Measurements from ENCODE around the gene FGD1.

Gene FGD1

DNA sequence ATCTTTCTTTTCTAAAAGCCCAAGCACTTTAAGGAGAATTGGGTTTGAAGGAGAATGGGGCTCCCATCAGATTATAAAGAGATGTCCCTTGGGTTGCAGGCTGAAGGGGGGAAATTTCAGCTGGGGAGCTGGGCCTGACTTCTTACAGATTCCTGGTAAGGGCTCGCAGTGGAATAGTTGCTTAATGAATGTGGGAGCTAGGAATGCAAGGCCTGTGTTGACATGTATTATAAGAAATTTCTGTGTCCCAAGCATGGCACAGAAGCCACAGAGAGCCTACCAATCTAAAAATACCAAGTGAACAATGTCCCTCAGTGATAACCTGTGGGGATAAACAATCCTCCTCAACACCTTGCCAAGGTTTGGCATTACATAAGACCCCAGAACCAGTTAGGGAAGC lies 98.9 kb downstream of the FGD1 start:
- DNase-seq = no peak
